ENCODE results near the gene AGBL1.

GRCh38 chr15:86830304-86830703 lies 750.6 kb downstream of the AGBL1 start:
- TF ChIP-seq POLR2A (IDR thresholded peaks at IDR 0.05) (no peak), CTCF (IDR thresholded peaks at IDR 0.05) (no peak)
